Anterior cingulate cortex (tissue), 58 donors: ENCODE data around the gene SLC16A12.

Experiments
- DNase-seq, 58 donors: peaks; one replicate each; lab custom pipeline; 2025; lab: John Stamatoyannopoulos, UW

The SLC16A12 gene, protein sequence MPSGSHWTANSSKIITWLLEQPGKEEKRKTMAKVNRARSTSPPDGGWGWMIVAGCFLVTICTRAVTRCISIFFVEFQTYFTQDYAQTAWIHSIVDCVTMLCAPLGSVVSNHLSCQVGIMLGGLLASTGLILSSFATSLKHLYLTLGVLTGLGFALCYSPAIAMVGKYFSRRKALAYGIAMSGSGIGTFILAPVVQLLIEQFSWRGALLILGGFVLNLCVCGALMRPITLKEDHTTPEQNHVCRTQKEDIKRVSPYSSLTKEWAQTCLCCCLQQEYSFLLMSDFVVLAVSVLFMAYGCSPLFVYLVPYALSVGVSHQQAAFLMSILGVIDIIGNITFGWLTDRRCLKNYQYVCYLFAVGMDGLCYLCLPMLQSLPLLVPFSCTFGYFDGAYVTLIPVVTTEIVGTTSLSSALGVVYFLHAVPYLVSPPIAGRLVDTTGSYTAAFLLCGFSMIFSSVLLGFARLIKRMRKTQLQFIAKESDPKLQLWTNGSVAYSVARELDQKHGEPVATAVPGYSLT

DNA sequence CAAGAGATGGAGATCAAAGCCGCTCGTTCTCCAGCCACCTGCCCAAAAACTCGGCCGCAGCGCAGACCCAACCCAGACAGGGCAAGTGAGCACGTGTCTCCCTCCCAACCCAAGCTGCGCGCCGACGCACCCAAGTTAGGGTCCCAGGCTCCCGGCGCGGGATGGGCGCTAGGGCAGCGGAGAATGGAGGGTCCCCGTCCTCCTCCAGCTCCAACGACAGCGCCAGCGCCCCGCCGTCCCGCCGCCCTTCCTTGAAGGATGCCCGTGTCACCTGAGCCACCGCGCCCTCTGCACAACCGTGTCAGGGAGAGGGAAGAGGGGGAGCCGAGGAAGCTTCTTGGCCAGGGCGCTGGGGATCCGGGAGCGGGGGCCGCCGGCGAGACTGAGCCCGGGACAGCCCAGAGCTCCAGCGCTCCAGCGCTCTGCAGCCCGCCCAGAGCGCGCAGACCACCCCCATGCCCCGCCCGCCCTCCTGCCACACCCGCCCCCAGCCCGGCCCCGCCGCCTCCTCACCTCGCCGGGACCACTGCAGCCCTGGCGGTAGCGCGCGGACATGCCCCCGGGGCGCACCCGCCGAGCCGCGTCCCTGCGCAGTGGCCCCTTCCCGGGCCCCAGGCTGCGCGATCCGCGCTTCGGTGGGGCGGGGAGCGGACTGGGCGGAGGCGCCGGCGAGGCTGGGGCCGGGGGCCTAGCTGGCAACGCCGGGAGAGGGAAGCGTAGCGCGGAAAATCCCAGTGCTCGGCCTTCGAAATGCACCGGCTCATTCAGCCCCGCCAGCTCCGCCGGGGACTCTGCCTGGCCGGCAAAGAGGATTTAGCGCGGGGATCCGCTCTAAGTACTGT is at the start of gene SLC16A12:
SLC16A12 (minus strand) TSS at position 424 of the 842 bp plus-strand sequence. CDS start 73,016 bp downstream, outside the sequence.
- no peak for DNase-seq

DNA sequence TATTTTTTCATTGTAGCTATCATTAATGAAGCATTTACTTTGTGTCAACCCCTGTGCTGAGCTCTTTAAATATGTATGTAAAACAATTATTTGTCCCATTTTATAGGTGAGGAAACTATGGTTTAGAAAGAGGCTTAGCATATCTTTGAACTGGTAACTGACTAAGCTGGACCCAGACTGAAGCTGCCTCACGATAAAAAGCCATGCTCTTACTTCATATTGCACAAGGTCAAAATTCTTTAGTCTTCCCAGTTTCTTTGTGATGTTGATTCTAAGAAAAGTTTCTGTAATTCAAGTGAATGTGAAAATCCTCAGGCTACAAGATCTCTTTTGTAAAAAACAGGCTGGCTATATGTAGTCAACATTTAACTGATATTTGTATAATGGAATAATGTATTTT is 46.6 kb upstream of the SLC16A12 start:
- no peak for DNase-seq

DNA sequence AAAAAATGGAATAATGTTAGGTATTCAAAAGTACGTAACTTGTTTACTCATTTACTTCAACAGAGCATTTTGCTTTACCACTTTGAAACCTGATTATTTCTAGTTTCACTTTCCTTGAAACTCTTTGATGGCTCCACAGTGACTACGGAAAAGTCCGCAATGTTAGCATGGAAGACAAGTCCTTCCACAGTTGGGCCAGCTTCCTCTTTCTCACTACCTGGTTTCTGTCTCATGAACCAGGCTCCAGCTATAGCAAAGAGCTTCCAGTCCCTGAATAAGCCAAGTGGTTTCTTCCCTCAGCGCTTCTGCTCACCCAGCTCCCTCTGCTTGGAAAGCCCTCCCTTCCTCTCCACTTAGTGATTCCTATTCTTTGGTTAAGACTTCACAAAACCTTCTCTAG is 44.8 kb upstream of the SLC16A12 start:
- DNase-seq = no peak

DNA sequence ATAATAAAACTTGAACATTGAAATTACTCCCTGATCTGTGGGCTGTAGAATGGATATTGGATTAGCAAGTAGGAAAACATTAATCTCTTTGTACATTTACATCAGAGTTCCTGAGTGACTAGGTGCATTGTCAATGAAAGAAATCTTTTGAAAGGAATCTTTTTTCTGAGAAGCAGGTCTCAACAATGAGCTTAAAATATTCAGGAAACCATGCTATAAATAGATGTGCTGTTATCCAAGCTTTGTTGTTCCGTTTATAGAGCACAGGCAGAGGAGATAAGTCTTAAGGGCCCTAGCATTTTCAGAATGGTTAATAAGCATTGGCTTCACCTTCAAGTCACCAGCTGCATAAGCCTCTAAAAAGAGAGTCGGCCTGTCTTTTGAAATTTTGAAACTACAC is 41.3 kb upstream of the SLC16A12 start:
- no peak for DNase-seq

DNA sequence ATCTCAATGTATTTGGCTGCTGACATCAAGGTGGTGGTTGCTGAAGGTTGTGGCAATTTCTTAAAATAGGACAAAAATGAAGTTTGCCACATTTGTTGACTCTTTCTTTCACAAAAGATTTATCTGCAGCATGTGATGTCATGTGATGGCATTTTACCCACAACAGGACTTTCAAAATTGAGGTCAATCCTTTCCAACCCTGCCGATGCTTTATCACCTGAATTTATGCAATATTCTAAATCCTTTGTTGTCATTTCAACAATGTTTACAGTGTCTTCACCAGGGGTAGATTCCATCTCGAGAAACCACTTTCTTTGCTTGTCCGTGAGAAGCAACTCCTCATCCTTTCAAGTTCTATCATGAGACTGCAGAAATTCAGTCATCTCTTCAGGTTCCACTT is 40.6 kb upstream of the SLC16A12 start:
- DNase-seq = no peak

DNA sequence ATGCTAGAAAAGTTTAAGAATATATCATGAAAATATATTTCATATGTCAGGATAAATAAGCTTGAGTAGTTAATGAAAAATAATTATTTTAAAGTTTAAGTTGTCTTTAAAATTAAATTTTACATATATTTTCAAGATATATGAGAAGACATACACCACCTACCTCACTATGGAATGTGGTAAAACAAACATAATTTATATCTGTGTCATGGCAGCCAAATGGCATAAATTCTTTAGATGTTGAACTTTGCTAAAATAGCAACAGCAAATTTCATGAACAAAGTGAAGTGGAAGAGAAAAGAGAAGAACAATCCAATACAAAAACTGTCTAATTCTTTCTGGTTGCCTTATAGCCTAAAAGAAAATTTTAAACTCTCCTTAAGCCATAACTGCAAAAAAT is 39.6 kb upstream of the SLC16A12 start:
- DNase-seq = no peak

DNA sequence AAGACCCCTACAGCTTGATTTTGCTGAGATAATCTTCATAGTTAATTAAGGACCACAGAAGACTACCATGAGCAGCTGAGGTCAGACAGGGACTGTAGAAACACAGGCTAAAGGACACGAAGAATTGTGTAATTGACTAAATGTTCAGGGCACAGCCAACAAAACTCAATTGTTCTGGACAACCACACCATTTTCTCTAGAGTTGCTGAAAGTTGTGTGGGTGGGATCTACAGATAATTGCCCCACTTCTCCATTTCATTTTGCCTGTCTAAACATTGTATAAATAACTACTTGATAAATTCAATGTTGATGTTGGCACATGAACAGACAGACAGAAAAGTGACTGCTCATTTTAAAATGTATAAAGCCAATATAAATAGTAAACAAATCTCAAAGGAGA is 39.0 kb upstream of the SLC16A12 start:
- DNase-seq = no peak

DNA sequence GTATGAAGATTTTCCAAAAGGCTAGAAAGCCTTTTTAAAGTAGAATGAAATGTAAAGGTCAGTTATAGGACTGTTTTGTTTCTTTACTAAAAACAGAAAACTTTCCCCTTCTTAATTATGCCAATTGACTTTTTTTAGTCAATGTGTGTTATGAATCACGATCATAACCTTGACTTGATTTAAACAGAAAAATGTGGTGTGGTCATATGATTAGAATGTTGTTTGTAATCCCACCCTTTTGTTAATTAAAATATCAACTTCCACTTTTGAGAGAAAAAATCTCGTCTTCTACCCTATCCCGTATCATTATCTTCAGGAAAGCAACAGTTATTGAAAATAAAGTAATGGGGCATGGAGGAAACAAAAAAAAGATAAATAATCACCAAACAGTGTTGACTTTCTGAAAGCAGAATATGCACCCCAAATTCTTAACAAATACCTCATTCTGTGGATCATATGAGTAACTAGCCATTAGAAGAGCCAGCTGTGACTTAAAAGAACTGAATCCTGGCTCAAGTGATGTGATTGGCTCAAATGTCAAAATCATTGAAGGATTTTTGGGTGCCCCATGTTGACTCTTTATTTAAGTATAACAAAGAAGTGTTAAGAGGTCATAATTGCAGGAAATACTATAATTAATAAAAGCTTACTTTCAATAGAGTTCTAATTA is 32.3 kb upstream of the SLC16A12 start:
- DNase-seq = no peak

DNA sequence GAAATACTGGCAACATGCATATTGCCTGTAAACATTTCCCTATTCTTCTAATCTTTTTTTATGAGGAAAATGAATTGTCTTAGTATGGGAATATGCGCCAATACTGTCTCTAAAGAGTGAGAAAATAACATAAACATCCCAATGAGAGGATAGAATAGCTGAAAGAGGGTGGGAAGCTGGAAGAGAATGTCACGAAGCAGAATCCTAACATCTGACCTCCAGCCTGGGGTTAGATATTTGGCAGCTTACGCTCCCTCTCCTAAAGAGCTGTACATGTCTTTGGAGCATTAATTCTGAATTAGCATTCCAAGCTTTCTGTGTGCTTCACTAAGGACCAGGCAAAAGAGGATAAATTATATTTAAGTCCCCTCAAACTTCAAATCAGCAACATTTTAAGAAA is 31.6 kb upstream of the SLC16A12 start:
- DNase-seq = no peak

DNA sequence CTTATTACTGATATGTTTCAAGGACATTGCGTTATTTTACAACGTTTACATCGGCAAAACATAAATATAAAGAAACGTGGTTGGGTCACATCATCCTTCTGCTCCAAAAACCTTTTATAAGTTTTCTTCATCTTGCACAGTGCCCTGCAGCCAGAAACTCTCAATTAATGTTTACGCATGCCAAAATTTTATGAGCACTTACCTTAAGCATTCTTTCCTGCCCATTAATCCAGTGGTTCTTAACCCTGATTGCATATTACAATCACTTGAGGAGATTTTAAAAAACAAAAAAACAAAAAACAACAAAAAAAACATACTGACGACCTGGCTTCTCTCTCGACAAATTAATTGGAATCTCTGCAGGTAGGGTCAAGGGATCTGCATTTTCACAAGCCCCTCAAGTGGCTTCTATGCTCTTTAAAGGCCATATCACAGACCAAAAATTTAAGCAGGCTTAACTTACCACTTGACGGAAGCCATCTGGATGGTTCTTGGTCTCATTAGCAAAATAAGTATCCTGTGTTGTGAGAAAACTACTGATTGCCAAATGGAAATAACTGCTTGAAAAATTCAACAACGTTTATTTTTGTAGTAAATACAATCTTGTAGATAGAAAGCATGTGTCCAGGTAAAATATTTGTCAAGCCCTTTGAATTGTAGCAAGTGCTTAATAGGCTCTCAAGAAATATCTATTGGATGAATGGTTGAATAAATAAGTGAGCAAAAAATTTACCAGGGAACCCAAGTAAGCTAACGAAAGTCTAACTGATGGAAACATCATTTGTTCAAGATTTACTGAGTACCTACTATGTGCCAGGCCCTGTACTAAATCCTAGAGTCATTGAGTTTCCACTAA is 30.9 kb upstream of the SLC16A12 start:
- DNase-seq = no peak

DNA sequence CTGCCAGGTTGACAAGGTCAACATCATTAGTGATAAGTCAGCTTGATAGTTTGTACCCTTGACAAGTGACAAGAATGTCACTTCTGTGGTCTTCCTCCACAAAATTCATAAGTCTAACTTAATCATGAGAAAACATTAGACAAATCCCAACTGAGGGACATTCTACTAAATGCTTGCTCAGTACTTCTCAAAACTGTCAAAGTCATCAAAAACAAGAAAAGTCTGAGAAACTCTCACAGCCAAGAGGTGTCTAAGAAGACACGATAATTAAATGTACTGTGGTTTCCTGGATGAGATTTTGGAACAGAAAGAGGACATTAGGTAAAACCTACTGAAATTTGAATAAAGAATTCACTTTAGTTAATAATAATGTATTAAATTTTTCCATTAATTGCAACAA is 29.8 kb upstream of the SLC16A12 start:
- DNase-seq = no peak

DNA sequence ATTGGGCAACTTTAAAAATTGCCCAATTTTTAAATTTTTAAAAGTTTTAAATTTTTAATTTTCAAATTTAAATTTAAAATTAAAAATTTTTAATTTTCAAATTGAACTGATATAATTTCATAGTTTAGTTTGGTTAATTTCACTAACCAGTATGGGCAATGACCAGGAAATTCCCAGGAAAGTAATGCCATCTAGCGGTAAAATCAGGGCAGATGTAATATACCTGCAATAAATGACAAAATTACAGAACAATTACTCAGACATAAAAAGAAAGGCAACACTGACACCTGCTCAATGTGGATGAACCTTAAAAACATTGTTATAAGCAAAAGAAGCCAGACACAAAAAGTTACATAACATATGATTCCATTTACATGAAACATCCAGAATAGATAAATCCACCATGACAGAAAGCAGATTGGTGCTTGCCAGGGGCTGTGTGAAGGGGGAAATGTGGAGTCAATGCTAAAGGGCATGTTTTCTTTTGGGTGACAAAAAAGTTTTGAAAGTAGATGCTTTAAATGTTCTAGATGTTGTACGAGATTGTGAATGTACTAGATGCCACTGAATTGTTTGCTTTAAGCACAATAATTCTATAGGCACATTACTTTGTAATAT is 28.6 kb upstream of the SLC16A12 start:
- peak in 2 of 58 donors; percentile 33 to 35 for DNase-seq

DNA sequence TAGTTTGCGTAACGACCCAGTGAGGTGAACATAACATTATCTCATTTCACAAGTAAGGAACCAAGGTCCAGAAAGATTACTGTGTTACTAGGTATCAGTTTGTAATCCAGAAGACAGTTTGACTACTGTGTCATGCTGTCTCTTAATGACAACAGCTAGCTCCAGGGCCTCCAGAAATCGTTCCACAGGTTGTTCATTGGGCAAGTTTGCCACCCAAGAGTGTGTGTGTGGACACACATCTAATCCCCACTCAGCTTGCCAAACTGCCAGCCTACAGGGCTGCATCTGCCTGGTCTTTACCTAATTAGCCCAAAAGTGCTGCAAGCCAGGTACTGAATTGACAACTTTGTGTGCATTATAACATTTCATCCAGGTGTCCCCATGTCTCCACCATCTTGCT is 27.9 kb upstream of the SLC16A12 start:
- no peak for DNase-seq

DNA sequence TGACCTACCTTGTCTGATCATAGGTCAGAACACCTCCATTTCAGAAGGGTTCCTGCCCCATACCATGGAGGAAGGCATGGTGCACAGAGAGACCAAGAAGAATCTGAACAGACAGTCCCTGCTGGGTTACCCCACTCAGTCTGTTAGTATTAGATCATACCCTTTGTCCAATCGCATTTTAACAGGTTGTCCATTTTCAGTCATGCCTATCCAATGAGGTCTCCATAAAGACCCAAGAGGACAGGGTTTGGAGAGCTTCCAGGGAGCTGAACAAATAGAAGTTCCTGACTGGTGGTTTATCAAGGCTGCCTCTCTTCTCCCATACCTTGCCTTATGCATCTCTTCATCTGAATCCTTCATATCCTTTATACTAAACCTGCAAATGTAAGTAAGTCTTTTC is 21.2 kb upstream of the SLC16A12 start:
- no peak for DNase-seq

DNA sequence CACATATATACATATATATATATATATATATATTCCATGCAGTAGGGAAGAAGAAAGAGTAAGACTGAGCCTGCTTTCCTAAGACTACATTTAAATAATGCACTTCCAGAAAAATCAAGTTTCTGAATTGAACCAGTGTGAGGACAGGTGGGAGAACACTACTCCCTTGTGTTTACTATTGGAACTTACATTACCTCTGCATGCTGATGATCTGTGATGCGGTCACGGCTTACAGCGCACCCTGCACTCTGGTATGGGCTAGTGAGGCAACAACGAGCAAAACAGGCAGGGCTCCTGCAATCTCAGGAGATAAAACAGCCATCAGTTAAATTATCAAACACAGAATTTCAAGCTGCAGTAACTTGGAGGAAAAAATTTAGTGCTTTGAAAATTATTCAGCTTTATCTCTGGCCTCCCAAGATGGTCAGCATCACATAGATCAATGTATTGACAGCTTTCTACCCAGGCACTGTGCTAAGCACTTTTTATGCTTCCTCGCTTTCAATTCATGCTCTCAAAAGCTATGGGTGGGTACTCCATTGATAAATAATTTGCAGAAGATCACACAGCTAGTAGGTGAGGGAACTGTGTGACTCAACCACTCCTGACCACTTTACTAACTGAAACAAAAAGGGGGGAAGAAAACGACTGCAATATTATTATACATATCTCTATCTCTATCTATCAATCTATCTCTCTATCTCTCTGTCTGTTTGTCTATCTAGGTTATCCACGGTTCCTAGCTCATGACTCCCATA is 20.5 kb upstream of the SLC16A12 start:
- DNase-seq = no peak

DNA sequence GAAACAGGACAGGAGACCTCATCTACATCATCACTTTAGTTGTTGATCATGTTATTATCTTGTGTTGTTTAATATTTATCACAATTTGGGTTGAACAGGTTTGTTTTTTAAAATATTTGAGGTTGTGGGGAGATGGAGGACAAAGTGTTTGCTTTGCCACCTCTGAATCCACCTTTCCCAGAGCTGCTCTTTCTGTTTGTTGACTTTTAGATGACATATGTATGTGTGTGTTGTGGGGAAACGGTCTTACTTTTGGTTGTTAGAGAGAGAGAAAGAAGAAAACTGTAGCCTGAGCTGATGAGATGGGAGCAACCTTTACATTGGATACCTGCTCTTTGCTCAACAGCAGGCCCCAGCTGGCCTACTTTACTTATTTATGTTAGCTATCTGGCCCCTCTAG is 19.0 kb upstream of the SLC16A12 start:
- DNase-seq = no peak

DNA sequence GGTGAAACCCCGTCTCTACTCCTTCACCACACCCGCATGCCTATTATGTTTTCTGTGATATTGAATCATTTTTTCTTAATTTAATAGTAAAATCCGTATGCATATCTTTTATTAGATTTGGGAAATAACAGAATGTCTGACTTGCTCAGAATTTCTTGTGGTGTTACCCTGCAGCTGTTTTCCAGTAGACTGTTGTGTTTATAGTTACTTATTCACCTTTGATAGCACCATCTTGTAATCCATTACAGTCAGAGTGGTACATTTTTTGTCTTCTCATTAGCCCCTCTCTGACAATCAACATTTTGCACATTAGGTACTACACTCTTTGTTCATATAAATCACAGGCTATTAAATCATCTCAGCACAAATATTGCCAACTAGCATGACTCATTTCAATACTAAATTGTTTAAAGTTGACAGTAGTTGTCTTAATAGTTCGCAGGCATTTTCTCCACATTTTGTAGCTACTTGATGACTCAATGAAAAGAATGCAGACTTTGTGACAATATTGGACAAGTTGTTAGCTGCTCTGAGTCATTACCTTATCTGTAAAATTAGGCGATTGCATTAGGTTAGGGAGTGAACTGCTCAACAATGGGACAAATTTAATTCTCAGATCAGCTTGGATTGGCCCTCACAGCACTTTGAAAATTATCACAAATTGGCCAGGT is 17.8 kb upstream of the SLC16A12 start:
- no peak for DNase-seq

DNA sequence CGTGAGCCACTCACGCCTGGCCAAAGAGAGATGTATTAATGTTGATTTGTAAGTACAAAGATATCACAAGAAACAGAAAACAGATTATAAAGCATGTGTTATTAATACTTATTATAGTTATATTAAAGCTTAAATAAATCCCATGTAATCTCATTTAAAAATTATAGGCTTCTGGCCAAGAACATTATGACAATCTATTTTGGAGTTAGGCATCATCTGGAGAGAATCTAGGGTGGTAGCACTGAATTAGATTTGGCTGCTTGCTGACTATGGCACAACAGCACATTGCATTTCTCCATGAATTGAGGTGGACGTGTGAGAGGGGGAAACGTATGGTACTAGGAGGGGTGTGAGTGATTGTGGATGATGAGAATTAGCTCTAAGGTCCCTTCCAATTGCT is 16.8 kb upstream of the SLC16A12 start:
- DNase-seq = no peak
